ENCODE results near the gene RALGAPB. TPM values are rescaled to one million over a fixed set of nuclear protein-coding genes. Genes with fewer than 3 reads are reported as not detected.

Gene RALGAPB
- total and polyA plus RNA-seq, 2 of the 13 experiments (the other 11 are each of a cell fraction or from before 2014, with no cell fraction given), result 17.6 to 30.6 TPM

GRCh38 chr20:38434770-38435554 is 37.7 kb upstream of the RALGAPB start, which contains the start of gene SNHG17 (continued):
- TF ChIP-seq E2F1 (CRISPR knock-in tag; IDR thresholded peaks at IDR 0.05) (peak; percentile 99), ZNF558 (CRISPR knock-in tag; IDR thresholded peaks at IDR 0.05; ENCODE audit: borderline replicate concordance) (peak; percentile 96; the same call in 1 of the 2 replicates), NR2F6 (IDR thresholded peaks at IDR 0.05) (peak; percentile 33; the same call in 1 of the 2 replicates), NR2F6 (CRISPR knock-in tag; IDR thresholded peaks at IDR 0.05) (peak; percentile 91), ZNF597 (CRISPR knock-in tag; IDR thresholded peaks at IDR 0.05) (no peak; the same call in 1 of the 2 replicates), MLLT10 (CRISPR knock-in tag; IDR thresholded peaks at IDR 0.05) (peak; percentile 87), ZSCAN9 (CRISPR knock-in tag; IDR thresholded peaks at IDR 0.05; ENCODE audit: borderline replicate concordance) (peak; percentile 99), MXD4 (CRISPR knock-in tag; IDR thresholded peaks at IDR 0.05) (peak; percentile 100), NFKBIZ (CRISPR knock-in tag; IDR thresholded peaks at IDR 0.05) (peak; percentile 99), HBP1 (CRISPR knock-in tag; IDR thresholded peaks at IDR 0.05; ENCODE audit: low read depth) (peak; percentile 86; the same call in 1 of the 2 replicates), JUND (CRISPR knock-in tag; IDR thresholded peaks at IDR 0.05) (peak; percentile 86), EEA1 (CRISPR knock-in tag; IDR thresholded peaks at IDR 0.05; ENCODE audit: borderline replicate concordance) (peak; percentile 99), SKI (IDR thresholded peaks at IDR 0.05; ENCODE audit: partially characterized antibody) (peak; percentile 94), SCMH1 (CRISPR knock-in tag; IDR thresholded peaks at IDR 0.05; ENCODE audit: borderline replicate concordance) (no peak), SRSF9 (IDR thresholded peaks at IDR 0.05; ENCODE audit: borderline replicate concordance, insufficient read depth, low read depth, low read length, poor library complexity, severe bottlenecking) (no peak), SP5 (CRISPR knock-in tag; IDR thresholded peaks at IDR 0.05; ENCODE audit: borderline replicate concordance, low read depth) (peak; percentile 81), ZBTB38 (CRISPR knock-in tag; IDR thresholded peaks at IDR 0.05) (peak; percentile 99), AHDC1 (CRISPR knock-in tag; IDR thresholded peaks at IDR 0.05; ENCODE audit: borderline replicate concordance) (peak; percentile 83), ZNF296 (CRISPR knock-in tag; conservative IDR thresholded peaks at IDR 0.05) (peak; percentile 91), IRX3 (CRISPR knock-in tag; IDR thresholded peaks at IDR 0.05; ENCODE audit: borderline replicate concordance, low read depth) (peak; percentile 99), SRSF4 (IDR thresholded peaks at IDR 0.05; ENCODE audit: low read depth, low read length, poor library complexity, severe bottlenecking) (no peak)
